Adrenal gland (tissue), 12 donors: ENCODE measurements around the gene SPTBN1. TPM values are rescaled to one million over a fixed set of nuclear protein-coding genes. Genes with fewer than 3 reads are reported as not detected.

Source experiments
- DNase-seq, 7 donors: peaks; one replicate each; pipeline ENCODE4 v3.0.0-alpha.2; 2019 to 2020
- H3K27ac ChIP-seq, 5 donors: fragments of 200-600 bp; sonication (generic) in 4 of 5; 1 replicate in 3 of 5; 2 replicates in 2 of 5; pipeline versions ENCODE4 v1.5.1 to v1.8.0; 2016 to 2020; ENCODE audit warnings: mild to moderate bottlenecking in 1 of 5
- H3K27me3 ChIP-seq: fragments of 200-600 bp; 2 replicates; pipeline ENCODE4 v1.8.0; 2021
- H3K36me3 ChIP-seq, 2 donors: fragments of 200-600 bp; replicated peaks in 1 of 2; 1 replicate in 1 of 2; 2 replicates in 1 of 2; pipeline versions ENCODE4 v1.5.1 to v1.8.0; 2018 to 2022
- H3K4me1 ChIP-seq, 2 donors: fragments of 200-600 bp; replicated peaks in 1 of 2; 1 replicate in 1 of 2; 2 replicates in 1 of 2; pipeline versions ENCODE4 v1.5.1 to v1.8.0; 2018 to 2021
- H3K4me3 ChIP-seq, 4 donors: fragments of 200-600 bp; sonication (generic) in 3 of 4; one replicate each; pipeline ENCODE4 v1.5.1; 2016 to 2018
- H3K9me3 ChIP-seq, 3 donors: fragments of 200-600 bp; sonication (generic) in 1 of 3; replicated peaks in 1 of 3; 1 replicate in 2 of 3; 2 replicates in 1 of 3; pipeline versions ENCODE4 v1.5.1 to v1.8.0; 2016 to 2021
- CTCF ChIP-seq, 6 experiments: fragments of 450-650 bp in 4 of 6; fragments of 200-600 bp in 2 of 6; sonication (generic) in 1 of 6; IDR thresholded peaks; 1 replicate in 5 of 6; 2 replicates in 1 of 6; pipeline versions ENCODE4 v1.5.1 to v1.8.0; 2016 to 2021; ENCODE audit warnings: antibody characterized with exemption in 6 of 6, mild to moderate bottlenecking in 2 of 6, moderate library complexity in 1 of 6
- POLR2A ChIP-seq, 2 donors: fragments of 450-650 bp; IDR thresholded peaks; one replicate each; pipeline ENCODE4 v1.6.1; 2017; ENCODE audit warnings: antibody characterized with exemption in 2 of 2, mild to moderate bottlenecking in 2 of 2, moderate library complexity in 1 of 2
- WGBS, 4 donors: extraction: QIAGEN DNeasy Blood & Tissue Kit in 2 of 4; methylation state at CpG; one replicate each; pipeline versions ENCODE4 v1.1.5 to v1.1.7; 2013 to 2017; 5-methylcytosine and 5-hydroxymethylcytosine counted together
- intact Hi-C, 2 donors: fragments of 100-400 bp; cut with DNase I; formaldehyde crosslinking; loops; one replicate each; pipeline versions ENCODE4 v1.14.1 to v1.15.0; 2022 to 2023
- polyA plus RNA-seq, 3 donors: library from polyadenylated mRNA; stranded (reverse); fragments of 200-250 nt in 2 of 3; fragments of 350-450 nt in 1 of 3; fragmentation: Illumina TruSeq in 1 of 3; extraction: RNeasy Lipid Tissue Mini Kit (QIAGEN cat#74804) in 1 of 3; gene quantifications; one replicate each; pipeline ENCODE4 v1.2.3, GENCODE V29; 2013 to 2014
- total RNA-seq, 9 donors: library from RNA; depleted of rRNA in 4 of 9; stranded (reverse); fragments of >200 nt in 4 of 9; fragments of 120-200 nt in 1 of 9; fragmentation: NEBNext Ultra II Directional in 1 of 9; extraction: Animal tissue kit (Norgen Biotek cat#: 25700) in 1 of 9; gene quantifications; one replicate each; pipeline versions ENCODE4 v1.1.0 to v1.2.4, GENCODE V29; 2013 to 2023
- donor health status: healthy with polysubstance abuse.
- donor health status: Bipolar disorder and iron deficiency.
- donor health status: DM: yes; HTN: yes; CAD: no.
- donor health status: DM: no; HTN: no; CAD: no.
- donor health status: DM: no; HTN: no; CAD: no.
- donor health status: DM: yes; HTN: yes; CAD: no.

The SPTBN1 gene
- total and polyA plus RNA-seq, 12 donors = 72.9 to 653 (median 493) TPM

- H3K27me3 ChIP-seq = no peaks in the 10 kb centered on the region
- H3K36me3 ChIP-seq = peaks cover 0 to 26% of the 10 kb centered on the region in 2 donors
- peak overlapping the region in 1 of 4 donors; percentile 40 for H3K4me3 ChIP-seq
- peaks cover 29 to 53% of the 10 kb centered on the region in 2 donors for H3K4me1 ChIP-seq
- peak overlapping the region; percentile 65 to 95 (median 93) for H3K27ac ChIP-seq
- WGBS, 4 donors = 0 to 16% (median 9%) methylated on average over 5 to 16 of the region's 16 CpGs
- H3K9me3 ChIP-seq = no peaks in the 10 kb centered on the region
- TF ChIP-seq POLR2A (IDR thresholded peaks at IDR 0.05) (peak; percentile 10 to 76), CTCF (IDR thresholded peaks at IDR 0.05) (no peak)
- intact Hi-C loops = no loop called here
- DNase-seq = peak; percentile 83 to 96 (median 92)
Observed at GRCh38 chr2:54673501-54673998, 217.4 kb downstream of the SPTBN1 start.

GRCh38 chr2:54675281-54675680 lies 219.2 kb downstream of the SPTBN1 start:
- 79 to 92% (median 84%) methylated on average over 8 of the region's 8 CpGs for WGBS, 4 donors
- H3K36me3 ChIP-seq = peaks cover 0 to 11% of the 10 kb centered on the region in 2 donors
- intact Hi-C loops = no loop called here
- H3K27me3 ChIP-seq = no peaks in the 10 kb centered on the region
- H3K9me3 ChIP-seq = no peaks in the 10 kb centered on the region
- no peak for TF ChIP-seq POLR2A (IDR thresholded peaks at IDR 0.05)
- DNase-seq = no peak
- peak overlapping the region in 1 of 5 donors; percentile 47 for H3K27ac ChIP-seq
- peaks cover 18 to 36% of the 10 kb centered on the region in 2 donors for H3K4me1 ChIP-seq
- no peak overlapping the region for H3K4me3 ChIP-seq

- Histone ChIP-seq H3K27ac (peak overlapping the region in 1 of 5 donors; percentile 47), H3K27me3 (no peaks in the 10 kb centered on the region), H3K36me3 (peaks cover 0 to 6% of the 10 kb centered on the region in 2 donors), H3K4me3 (no peak overlapping the region), H3K4me1 (peaks cover 18 to 40% of the 10 kb centered on the region in 2 donors), H3K9me3 (no peaks in the 10 kb centered on the region)
- no peak for TF ChIP-seq POLR2A (IDR thresholded peaks at IDR 0.05)
- TF ChIP-seq CTCF (IDR thresholded peaks at IDR 0.05) = no peak
- intact Hi-C loops = no loop called here
- 26 to 54% (median 39%) methylated on average over 10 to 11 of the region's 11 CpGs for WGBS, 4 donors
- peak; percentile 75 to 90 (median 86) for DNase-seq
Observed at GRCh38 chr2:54675738-54676137, 219.6 kb downstream of the SPTBN1 start.

GRCh38 chr2:54676656-54677055 lies 220.5 kb downstream of the SPTBN1 start:
- DNase-seq = no peak
- 75 to 80% (median 77%) methylated on average over 2 of the region's 2 CpGs for WGBS, 4 donors

More at GRCh38 chr2:54676656-54677055, 220.5 kb downstream of the SPTBN1 start:
- Histone ChIP-seq H3K4me1 (peaks cover 18 to 40% of the 10 kb centered on the region in 2 donors), H3K9me3 (no peaks in the 10 kb centered on the region), H3K27me3 (no peaks in the 10 kb centered on the region), H3K36me3 (no peaks in the 10 kb centered on the region), H3K4me3 (no peak overlapping the region), H3K27ac (no peak overlapping the region)
- intact Hi-C loops = no loop called here
- TF ChIP-seq POLR2A (IDR thresholded peaks at IDR 0.05) (no peak), CTCF (IDR thresholded peaks at IDR 0.05) (no peak)
